NCI-H748 (cell line): ENCODE data around the gene MSANTD1.

ENCODE experiments used
- DNase-seq: peaks from one replicate; lab custom pipeline; 2025; ENCODE audit not compliant: unreplicated experiment; lab: John Stamatoyannopoulos, UW

The MSANTD1 gene

DNA sequence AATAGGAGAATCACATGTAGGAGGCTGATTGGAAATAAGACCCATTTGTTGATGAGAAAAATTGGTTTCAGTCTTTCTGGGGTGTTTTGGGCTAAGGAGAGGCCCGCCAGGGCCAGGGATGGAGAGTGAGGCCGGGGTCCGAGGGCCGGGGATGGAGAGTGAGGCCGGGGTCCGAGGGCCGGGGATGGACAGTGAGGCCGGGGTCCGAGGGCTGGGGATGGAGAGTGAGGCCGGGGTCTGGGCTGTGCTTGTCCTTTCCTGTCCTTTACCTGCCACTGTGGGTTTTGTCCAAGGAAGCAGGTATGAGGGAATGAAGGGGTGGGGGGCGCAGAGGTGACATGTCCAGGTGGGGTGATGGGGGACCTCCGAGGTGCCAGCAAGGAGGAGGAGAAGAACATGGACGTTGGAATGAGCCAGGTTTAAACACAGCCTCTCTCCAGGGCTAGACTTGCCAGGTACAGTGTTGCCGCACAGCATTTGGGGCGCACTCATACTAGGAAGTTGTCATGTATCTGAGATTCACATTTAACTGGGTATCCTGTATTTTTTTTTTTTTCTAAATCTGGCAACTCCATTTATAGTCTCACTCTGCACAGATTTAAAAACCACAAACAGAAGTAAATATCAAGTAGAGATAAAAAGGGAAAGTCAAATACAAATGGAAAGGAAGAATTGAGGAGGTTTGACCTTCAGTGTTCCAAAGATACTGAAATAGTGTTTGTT, 52.7 kb downstream of the MSANTD1 start:
- DNase-seq: no peak

DNA sequence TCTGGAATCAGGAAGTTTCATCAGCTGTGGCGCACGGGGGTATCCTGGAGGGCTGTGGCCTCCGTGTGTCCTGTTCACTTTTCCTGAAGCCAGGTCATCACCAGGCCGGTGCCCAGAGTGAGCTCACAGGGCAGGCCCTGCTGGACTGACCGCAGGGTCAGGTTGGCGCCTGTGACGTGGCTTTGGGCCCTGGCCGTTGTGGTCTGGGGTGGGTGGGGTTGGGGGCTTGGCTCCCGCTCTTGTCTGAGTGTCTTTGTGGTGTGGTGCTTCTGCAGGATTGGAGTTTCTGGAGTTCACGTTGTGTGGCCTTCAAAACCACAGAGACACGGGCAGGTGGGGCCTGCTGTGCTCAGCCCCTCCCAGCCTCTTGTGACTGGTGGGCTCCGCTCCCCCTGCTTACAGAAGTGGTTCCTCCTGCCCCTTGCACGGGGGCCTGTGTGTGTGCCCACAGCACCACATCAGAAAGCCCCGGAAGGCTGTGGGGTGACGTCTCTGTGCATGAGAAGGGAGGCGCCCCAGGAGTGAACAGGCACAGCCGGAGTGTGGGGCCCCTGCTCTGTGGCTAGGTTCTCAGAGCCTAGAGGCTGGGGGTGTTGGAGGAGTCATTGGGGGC, 53.3 kb downstream of the MSANTD1 start:
- no peak for DNase-seq

DNA sequence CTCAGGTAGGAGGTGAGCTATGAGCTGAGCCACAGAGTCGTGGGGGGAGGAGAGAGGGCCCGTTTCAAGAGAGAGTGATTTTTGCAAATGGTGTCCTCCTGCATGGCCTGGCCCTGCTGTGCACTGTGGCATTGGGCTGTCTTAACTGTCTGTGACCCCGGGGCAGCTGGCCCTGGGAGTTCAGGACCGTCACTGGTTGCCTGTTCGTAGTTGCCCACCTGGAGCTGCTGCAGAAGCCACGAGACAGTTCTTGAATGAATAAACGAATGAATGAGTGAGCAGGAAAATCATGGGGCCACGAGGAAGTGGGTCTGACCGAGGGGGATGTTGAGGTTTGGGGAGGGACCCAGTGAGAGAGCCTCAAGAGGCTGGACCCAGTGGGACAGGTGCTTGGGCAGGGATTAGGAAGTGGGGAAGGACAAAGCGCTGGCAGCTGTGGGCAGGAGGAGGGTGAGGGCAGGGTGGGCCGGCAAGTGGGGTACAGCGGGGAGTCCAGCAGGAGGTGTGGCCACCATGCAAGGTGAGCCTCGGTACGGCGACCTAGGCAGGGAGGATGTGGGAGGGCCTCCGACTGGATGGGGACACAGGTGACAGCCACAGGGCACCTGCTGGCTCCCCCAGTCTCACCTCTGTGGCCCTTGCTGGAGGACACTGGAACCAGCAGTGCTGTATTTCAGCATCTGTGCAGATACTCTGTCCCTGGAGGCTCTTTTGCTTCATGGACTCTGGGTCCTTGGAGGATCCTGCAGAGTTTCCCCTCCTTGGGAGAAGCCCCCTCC, 54.0 kb downstream of the MSANTD1 start:
- DNase-seq: no peak

DNA sequence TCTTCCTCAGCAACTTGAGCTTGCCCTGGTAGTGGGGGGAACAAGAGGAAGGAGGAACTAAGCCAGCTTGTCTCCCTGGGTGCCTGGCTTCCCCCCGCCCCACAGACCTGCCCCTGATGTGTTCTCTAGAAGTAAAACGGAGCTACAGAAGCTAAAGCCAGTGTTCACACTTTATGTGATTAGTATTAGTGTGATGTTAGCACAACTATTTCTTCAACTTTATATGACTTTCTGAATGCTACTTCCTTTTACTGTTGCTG, 54.5 kb downstream of the MSANTD1 start:
- DNase-seq: no peak

DNA sequence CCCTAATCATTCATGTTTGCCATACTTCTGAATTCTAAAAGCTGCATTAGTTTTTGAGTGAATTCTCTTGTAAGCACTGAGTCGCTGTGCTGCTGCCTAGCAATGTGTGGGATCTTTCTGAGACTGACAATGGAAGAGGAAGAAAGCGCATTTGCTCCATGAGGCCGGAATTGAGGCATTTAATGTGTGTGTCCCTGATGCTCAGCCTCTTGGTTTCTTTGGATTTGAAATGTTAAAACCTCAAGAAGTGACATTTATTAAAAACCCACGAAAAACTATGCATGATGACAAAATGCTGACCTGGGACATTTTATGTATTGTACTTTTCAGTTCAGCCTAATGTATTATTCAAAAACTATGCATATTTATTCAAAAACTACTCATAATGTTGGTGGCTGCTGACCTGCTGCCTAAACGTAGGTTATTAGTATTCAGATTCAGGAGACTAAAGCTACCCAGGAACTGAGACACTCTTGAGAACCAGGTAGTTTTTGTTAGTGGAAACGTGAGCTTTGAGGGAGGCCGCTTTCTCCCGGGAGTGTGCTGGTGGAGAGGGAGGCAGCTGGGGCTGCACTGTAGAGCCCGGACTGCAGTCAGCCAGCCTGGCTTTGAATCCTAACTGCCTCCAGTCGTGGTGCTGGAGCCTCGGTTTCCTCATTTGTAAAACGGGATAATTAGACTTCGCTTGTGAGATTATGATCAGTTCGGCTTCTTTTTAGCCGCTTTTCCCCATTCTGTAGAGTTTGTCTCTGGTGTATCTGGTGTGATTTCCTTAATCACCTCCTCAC, 55.2 kb downstream of the MSANTD1 start:
- DNase-seq: no peak

DNA sequence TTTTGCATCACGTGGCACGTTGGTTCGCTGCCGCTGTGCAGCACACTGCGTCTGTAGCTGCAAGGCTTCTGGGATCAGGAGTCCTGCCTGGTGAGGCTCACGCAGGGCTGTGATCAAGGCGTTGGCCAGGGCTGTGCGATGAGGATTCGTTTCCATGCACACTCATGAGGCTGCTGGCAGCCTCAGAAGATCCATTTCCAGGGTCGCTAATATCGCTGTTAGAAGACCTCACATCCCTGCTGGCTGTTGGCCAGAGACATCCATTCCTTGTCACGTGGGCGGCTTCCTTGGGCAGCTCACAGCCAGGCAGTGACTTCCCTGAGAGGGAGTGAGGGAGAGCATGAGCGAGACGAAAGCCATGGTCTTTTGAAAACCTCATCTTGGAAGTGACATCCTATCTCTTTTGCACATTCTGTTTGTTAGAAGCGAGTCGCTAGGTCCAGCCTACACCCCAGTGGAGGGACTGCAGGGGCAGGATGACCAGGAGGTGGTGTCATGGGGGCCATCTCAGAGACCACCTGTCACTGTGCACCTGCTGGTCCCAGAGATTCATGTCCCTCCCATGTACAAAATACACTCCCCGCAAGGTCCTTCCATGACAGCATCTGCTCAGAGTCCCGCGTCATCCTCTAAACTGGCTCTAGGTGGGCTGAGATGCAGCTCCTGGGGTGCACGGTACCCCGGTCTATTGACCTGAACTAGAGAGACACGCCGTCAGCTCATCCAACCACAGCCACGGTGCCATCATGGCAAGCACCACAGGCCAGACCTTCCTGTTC, 56.1 kb downstream of the MSANTD1 start:
- no peak for DNase-seq

DNA sequence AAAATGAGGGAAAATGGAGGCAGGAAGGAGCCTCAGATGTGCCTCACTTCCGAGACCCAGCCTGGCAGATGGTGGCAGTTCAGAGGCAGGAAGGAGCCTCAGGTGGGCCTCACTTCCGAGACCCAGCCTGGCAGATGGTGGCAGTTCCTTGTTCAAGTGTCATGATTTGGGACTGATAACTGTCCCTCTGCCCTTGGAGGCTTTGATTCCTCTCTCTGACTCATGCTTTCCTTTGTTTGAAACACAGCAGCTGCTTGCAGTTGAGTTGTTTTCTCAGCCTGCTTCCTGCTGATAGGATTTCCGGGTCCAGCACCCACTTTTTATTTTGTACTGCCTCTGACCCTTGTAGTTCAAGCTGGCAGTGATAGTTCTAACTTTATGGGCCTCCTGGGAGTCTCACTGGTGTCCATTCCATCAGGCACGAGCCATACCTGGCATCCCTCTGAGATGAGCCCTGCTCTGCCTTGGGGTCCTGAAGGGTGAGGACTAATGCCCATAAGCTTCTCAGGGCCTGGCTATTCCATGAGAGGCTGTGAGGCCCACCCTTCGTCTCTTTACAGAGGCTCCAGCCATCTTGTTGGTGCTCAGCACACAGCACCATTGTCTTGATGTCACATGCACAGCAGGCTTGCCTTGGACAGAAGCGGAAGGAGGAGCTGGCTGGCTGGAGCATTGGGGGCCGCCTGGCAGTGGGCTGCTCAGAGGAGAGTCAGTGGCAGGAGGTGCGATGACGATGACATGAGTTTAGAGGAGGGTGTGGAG, 56.8 kb downstream of the MSANTD1 start:
- no peak for DNase-seq
